Central memory CD8-positive, alpha-beta T cell (primary cell): ENCODE data around the gene RFLNA.

Source experiments
- ATAC-seq: fragments of 150-1000 bp; cut with Tn5 transposase; replicated peaks from 2 replicates; pipeline ENCODE4 v1.10.0; 2022; ENCODE audit warnings: mild to moderate bottlenecking, moderate FRiP score, moderate number of reproducible peaks; ENCODE audit not compliant: poor library complexity, severe bottlenecking; ENCODE audit errors: extremely low read depth
- DNase-seq, 2 donors: peaks; one replicate each; pipeline ENCODE4 v3.0.0; 2021; ENCODE audit warnings: low spot score in 2 of 2
- H3K27ac Mint-ChIP-seq: one replicate; pipeline ENCODE4 v1.8.0; 2022; ENCODE audit warnings: low read depth, mild to moderate bottlenecking, moderate library complexity, mixed read lengths
- H3K27me3 Mint-ChIP-seq: one replicate; pipeline ENCODE4 v1.8.0; 2022; ENCODE audit warnings: mixed read lengths
- H3K36me3 Mint-ChIP-seq: one replicate; pipeline ENCODE4 v1.8.0; 2022; ENCODE audit warnings: mild to moderate bottlenecking, moderate library complexity, mixed read lengths; ENCODE audit not compliant: insufficient read depth
- H3K4me1 Mint-ChIP-seq: one replicate; pipeline ENCODE4 v1.8.0; 2022; ENCODE audit warnings: mixed read lengths
- H3K4me3 Mint-ChIP-seq: one replicate; pipeline ENCODE4 v1.8.0; 2022; ENCODE audit warnings: mild to moderate bottlenecking, moderate library complexity, mixed read lengths
- H3K9me3 Mint-ChIP-seq: one replicate; pipeline ENCODE4 v1.8.0; 2022; ENCODE audit warnings: mixed read lengths

The RFLNA gene

DNA sequence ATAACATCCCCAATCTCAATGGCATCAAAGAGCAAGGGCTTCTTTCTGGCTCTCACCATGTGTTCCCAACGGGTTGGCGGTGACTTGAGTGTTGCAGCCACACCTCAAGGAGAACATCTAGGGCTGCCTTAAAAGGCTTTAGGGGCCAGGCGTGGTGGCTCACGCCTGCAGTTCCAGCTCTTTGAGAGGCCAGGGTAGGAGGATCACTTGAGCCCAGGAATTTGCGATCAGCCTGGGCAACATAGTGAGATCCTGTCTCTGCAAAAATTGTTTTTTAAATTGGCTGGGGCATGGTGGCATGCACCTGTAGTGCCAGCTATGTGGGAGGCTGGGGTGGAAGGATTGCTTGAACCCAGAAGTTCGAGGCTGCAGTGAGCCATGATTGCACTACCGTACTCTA, 14.9 kb downstream of the RFLNA start:
- no peaks in the 10 kb centered on the region for H3K27me3 Mint-ChIP-seq
- DNase-seq = no peak
- no peaks in the 10 kb centered on the region for H3K9me3 Mint-ChIP-seq

DNA sequence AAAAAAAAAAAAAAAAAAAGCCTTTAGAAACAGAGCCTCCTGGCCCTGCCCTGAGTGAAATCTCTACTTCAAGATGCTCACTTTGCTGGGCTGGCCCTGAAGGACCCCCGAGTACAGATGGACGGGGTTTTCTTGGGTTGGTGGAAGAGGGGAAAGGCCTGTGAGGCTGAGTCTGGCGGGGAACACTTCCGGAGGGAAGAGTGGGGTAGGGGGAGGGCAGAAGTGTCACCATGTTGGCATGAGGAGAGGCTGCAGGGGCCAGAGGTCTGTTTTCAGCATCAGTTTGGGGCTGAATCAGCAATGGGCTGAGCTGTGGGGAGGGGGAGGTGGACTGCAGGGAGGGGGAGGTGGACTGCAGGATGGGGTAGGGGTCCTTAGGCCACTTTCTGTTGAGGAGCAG, 15.3 kb downstream of the RFLNA start:
- DNase-seq = no peak
- Mint-ChIP-seq H3K36me3 (peaks cover 6% of the 10 kb centered on the region), H3K4me1 (no peaks in the 10 kb centered on the region), H3K27ac (no peak overlapping the region), H3K4me3 (no peak overlapping the region), H3K27me3 (no peaks in the 10 kb centered on the region), H3K9me3 (no peaks in the 10 kb centered on the region)
- ATAC-seq = no peak

More for the DNA sequence above, 14.9 kb downstream of the RFLNA start:
- no peak for ATAC-seq
- H3K36me3 Mint-ChIP-seq = peaks cover 6% of the 10 kb centered on the region
- no peak overlapping the region for H3K4me3 Mint-ChIP-seq
- H3K27ac Mint-ChIP-seq = no peak overlapping the region
- no peaks in the 10 kb centered on the region for H3K4me1 Mint-ChIP-seq

DNA sequence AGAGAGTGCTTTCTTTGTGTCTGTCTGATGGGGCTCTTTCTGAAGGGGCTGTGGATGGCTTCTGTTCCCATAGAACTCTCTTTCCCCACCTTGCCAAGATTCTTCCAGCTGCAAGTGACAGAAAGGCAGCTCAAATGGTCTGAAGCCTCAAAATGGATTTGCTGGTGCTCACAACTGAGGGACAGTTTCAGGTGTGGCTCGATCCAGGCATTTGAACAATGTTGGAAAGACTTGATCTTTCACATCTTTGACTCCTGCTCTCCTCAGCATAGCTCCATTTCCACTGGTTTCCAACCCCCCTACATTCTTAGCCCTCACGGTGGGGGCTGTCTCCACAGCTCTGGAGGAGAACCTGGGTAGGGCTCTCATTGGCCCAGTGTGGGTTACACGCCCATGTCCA, 15.9 kb downstream of the RFLNA start:
- Mint-ChIP-seq H3K27me3 (no peaks in the 10 kb centered on the region), H3K36me3 (peaks cover 4% of the 10 kb centered on the region), H3K4me1 (no peaks in the 10 kb centered on the region), H3K9me3 (no peaks in the 10 kb centered on the region), H3K27ac (no peak overlapping the region), H3K4me3 (no peak overlapping the region)
- ATAC-seq = no peak
- no peak for DNase-seq

GRCh38 chr12:124311292-124312109, 16.6 kb downstream of the RFLNA start:
- Mint-ChIP-seq H3K36me3 (peaks cover 6% of the 10 kb centered on the region), H3K9me3 (no peaks in the 10 kb centered on the region), H3K4me3 (no peak overlapping the region), H3K27ac (no peak overlapping the region), H3K4me1 (no peaks in the 10 kb centered on the region), H3K27me3 (no peaks in the 10 kb centered on the region)
- no peak for ATAC-seq
- no peak for DNase-seq

DNA sequence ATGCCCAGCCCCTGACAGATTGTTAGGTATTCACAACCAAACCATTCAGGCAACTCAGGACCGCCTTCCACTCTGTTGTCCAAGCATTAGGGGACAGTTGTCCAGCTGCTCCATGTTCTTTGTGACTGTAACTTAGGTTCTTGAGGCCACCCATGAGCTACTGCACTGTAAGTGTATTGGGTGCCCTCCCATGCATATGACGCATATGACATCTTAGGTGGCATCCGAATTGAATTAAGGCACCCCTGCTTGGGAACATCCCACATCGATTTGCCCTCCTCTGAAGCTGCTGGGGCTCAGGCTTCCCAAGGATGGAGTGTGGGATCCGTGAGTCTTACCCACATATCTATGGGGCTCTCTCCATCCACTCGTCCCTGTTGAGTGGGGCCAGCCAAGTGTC, 17.7 kb downstream of the RFLNA start:
- no peaks in the 10 kb centered on the region for H3K27me3 Mint-ChIP-seq
- DNase-seq = no peak

DNA sequence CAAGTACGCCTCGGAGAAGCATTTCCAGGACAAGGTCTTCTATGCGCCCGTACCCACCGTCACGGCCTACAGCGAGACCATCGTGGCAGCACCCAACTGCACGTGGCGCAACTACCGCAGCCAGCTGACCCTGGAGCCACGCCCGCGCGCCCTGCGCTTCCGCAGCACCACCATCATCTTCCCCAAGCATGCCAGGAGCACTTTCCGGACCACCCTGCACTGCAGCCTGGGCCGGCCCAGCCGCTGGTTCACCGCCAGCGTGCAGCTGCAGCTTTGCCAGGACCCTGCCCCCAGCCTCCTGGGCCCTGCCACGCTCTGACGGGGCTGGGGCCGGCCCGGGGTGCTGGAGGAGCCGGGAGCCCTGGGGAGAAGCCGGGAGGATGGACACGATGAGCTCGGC, 19.3 kb downstream of the RFLNA start:
- Mint-ChIP-seq H3K36me3 (peaks cover 9% of the 10 kb centered on the region), H3K9me3 (no peaks in the 10 kb centered on the region), H3K4me1 (no peaks in the 10 kb centered on the region), H3K27ac (no peak overlapping the region), H3K27me3 (no peaks in the 10 kb centered on the region), H3K4me3 (no peak overlapping the region)
- no peak for ATAC-seq
- no peak for DNase-seq

More for the DNA sequence above, 17.7 kb downstream of the RFLNA start:
- Mint-ChIP-seq H3K4me3 (no peak overlapping the region), H3K4me1 (no peaks in the 10 kb centered on the region), H3K27ac (no peak overlapping the region), H3K36me3 (peaks cover 6% of the 10 kb centered on the region), H3K9me3 (no peaks in the 10 kb centered on the region)
- no peak for ATAC-seq

DNA sequence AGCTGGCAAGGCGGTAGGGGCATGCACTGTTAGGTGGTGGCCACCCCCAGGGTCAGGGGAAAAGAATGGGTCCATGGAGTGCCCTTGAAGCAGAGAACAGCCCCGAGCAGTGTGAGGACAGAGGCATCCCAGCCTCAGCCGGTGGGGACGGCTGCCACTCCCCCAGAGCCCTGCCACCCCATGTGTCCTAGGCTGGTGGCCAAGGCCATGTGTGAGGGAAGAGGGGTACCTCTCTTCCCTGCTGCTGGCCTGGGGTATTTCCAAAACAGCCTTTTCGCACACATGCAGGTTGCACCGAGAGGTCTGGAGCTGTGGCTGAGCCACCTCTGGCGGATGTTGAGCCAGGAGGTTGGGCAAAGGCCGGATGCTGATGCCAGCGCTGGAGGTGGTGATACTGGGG, 19.9 kb downstream of the RFLNA start:
- ATAC-seq (no peak), DNase-seq (no peak)
- Mint-ChIP-seq H3K4me1 (no peaks in the 10 kb centered on the region), H3K27me3 (no peaks in the 10 kb centered on the region), H3K4me3 (no peak overlapping the region), H3K36me3 (peaks cover 9% of the 10 kb centered on the region), H3K9me3 (no peaks in the 10 kb centered on the region), H3K27ac (no peak overlapping the region)

DNA sequence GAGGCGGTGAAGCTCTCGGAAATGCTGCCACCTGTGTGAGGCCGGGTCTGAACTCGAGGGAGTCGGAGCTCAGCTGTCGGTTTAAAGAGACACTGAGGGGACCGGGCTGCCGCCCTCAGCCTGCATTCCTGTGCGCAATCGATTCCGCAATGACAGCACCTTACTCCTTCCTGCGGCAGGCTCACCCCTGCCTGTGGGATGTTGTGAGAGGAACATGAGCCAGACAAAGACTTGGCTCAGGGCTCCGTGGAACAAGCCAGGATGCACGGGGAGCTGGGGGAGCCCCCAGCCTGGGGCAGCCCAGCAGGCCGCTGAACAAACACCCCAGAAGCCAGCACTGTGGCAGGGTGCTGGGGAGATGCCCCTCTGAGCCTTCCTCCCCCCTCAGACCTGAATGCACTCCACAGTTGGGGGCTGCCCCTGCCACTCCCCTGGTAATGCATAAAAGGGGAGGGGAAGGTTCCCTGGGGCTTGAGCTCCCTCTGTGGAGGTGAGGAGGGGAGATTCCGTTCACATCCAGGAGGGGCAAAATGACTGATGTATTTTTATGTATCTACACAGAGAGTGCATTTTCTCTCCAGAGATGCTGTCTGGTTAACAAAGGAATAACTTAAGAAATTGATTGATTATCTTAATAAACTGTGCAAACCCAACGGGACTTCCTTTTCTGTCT, 20.6 kb downstream of the RFLNA start:
- H3K4me1 Mint-ChIP-seq = no peaks in the 10 kb centered on the region
- H3K4me3 Mint-ChIP-seq = no peak overlapping the region
- no peak for DNase-seq

DNA sequence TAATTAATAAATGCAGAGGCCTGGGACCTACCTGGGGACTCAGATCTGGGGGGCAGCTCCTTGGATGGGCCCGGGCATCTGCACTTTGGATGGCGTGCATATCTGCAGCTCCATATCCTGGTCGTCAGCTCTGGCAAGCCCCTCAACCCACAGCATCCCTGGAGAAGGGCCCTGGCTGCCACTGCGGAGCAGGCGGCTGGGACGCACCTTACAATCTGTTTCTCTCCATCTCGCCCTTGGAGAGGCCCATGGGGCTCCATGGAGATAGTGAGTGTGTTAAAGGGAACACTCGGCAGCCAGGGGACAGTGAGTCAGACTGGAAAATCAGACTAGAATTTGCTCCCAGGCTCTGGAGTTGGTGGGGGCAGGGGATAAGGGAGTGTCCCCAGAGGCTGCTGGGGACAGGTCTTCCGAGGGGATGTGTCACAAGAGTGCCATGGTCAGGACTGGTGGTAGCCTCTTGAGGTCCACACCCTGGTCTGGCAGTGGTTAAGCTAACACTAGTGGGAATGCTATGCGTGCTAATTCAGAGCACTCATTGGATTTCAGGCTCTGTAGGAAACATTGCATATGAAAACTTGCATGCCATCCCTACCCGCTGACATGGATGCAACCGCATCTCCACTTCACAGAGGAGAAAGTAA, 21.5 kb downstream of the RFLNA start:
- no peak for ATAC-seq
- Mint-ChIP-seq H3K27me3 (no peaks in the 10 kb centered on the region), H3K36me3 (peaks cover 11% of the 10 kb centered on the region), H3K4me3 (no peak overlapping the region), H3K27ac (no peak overlapping the region), H3K4me1 (no peaks in the 10 kb centered on the region), H3K9me3 (no peaks in the 10 kb centered on the region)
- DNase-seq = no peak

More for the DNA sequence above, 20.6 kb downstream of the RFLNA start:
- no peaks in the 10 kb centered on the region for H3K27me3 Mint-ChIP-seq
- H3K9me3 Mint-ChIP-seq = no peaks in the 10 kb centered on the region
- H3K36me3 Mint-ChIP-seq = peaks cover 9% of the 10 kb centered on the region
- no peak for ATAC-seq
- H3K27ac Mint-ChIP-seq = no peak overlapping the region

- Mint-ChIP-seq H3K27ac (no peak overlapping the region), H3K4me3 (no peak overlapping the region), H3K4me1 (no peaks in the 10 kb centered on the region), H3K27me3 (no peaks in the 10 kb centered on the region), H3K9me3 (no peaks in the 10 kb centered on the region), H3K36me3 (peaks cover 13% of the 10 kb centered on the region)
- no peak for DNase-seq
- ATAC-seq = no peak
Observed at GRCh38 chr12:124317400-124317799, 22.5 kb downstream of the RFLNA start.

DNA sequence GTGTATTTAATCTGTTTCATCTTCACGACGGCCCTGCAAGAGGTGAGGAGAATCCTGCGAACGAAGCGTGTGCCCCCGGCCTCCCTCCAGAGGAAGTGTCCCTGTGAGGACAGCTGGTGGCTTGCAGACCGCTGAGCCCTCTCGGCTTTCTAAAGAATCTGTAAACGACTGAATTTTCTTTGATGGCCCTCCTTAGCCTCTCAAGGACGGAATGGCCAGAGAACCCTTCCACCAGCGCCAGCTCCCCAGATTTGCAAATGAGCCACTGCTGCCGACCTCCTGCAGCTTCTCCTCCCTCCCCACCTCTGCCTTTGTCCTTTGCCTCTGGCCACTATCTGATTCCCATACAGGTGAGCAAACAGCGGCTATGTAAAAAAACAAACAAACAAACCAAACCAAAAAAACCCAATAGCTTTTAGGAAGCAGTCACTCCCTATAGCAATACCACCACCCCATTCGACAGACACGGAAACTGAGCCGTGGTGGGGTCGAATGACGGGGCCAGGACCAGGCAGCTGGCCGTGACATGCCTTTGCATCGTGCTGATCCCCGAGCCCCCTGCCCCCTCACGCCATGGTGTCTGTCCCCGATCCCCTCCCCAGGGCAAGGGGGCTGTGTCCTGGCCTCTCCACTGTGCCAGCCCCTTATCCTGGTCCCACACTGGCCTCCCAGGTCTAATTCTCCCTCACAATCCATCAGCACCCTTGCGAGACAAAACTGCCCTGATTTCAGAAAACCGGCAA, 23.6 kb downstream of the RFLNA start:
- Mint-ChIP-seq H3K27ac (peak overlapping the region; percentile 63), H3K9me3 (no peaks in the 10 kb centered on the region), H3K4me1 (no peaks in the 10 kb centered on the region), H3K27me3 (no peaks in the 10 kb centered on the region), H3K36me3 (peaks cover 16% of the 10 kb centered on the region), H3K4me3 (no peak overlapping the region)
- DNase-seq (no peak), ATAC-seq (no peak)

GRCh38 chr12:124319368-124320050, 24.6 kb downstream of the RFLNA start:
- ATAC-seq (no peak), DNase-seq (no peak)
- Mint-ChIP-seq H3K4me1 (no peaks in the 10 kb centered on the region), H3K27ac (peak overlapping the region; percentile 63), H3K27me3 (no peaks in the 10 kb centered on the region), H3K36me3 (peaks cover 21% of the 10 kb centered on the region), H3K4me3 (no peak overlapping the region), H3K9me3 (no peaks in the 10 kb centered on the region)
